Testis (tissue), 2 donors: ENCODE measurements around the gene SNRPB.

Experiments
- POLR2A ChIP-seq: fragments of 450-650 bp; IDR thresholded peaks from one replicate; pipeline ENCODE4 v1.6.1; 2017; ENCODE audit warnings: antibody characterized with exemption, mild to moderate bottlenecking, moderate library complexity
- TF ChIP-seq, protein P1 (sequence below), 3 experiments: fragments of 450-650 bp in 2 of 3; fragments of 200-600 bp in 1 of 3; sonication (generic) in 1 of 3; IDR thresholded peaks; one replicate each; pipeline ENCODE4 v1.5.1; 2016 to 2019; ENCODE audit warnings: antibody characterized with exemption in 3 of 3, mild to moderate bottlenecking in 2 of 3, moderate library complexity in 1 of 3

GRCh38 chr20:2429051-2429450 lies 41.5 kb downstream of the SNRPB start:
- TF ChIP-seq, protein P1, sequence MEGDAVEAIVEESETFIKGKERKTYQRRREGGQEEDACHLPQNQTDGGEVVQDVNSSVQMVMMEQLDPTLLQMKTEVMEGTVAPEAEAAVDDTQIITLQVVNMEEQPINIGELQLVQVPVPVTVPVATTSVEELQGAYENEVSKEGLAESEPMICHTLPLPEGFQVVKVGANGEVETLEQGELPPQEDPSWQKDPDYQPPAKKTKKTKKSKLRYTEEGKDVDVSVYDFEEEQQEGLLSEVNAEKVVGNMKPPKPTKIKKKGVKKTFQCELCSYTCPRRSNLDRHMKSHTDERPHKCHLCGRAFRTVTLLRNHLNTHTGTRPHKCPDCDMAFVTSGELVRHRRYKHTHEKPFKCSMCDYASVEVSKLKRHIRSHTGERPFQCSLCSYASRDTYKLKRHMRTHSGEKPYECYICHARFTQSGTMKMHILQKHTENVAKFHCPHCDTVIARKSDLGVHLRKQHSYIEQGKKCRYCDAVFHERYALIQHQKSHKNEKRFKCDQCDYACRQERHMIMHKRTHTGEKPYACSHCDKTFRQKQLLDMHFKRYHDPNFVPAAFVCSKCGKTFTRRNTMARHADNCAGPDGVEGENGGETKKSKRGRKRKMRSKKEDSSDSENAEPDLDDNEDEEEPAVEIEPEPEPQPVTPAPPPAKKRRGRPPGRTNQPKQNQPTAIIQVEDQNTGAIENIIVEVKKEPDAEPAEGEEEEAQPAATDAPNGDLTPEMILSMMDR (IDR thresholded peaks at IDR 0.05) = no peak
- no peak for TF ChIP-seq POLR2A
